Calu3 (cell line): ENCODE data around the gene TMC8. TPM values are rescaled to one million over a fixed set of nuclear protein-coding genes. Genes with fewer than 3 reads are reported as not detected.

Experiments used
- BruUV-seq: library from RNA; stranded (reverse); fragments of 400-500 nt; replicated peaks from 2 replicates; lab custom pipeline; 2021; lab: Mats Ljungman, UMichigan
- CTCF ChIA-PET: fragments of 300-600 bp; sonication (Branson Sonifier 250); formaldehyde crosslinking; loops from one replicate; lab custom pipeline; 2022; ENCODE audit warnings: antibody characterized with exemption; lab: Charles Lee
- DNase-seq: peaks from one replicate; pipeline ENCODE4 v3.0.0; 2022
- H3K27ac Mint-ChIP-seq: one replicate; pipeline ENCODE4 v1.8.0; 2022; ENCODE audit warnings: mixed read lengths; ENCODE audit not compliant: unreplicated experiment
- H3K27me3 Mint-ChIP-seq: one replicate; pipeline ENCODE4 v1.8.0; 2022; ENCODE audit warnings: mixed read lengths; ENCODE audit not compliant: unreplicated experiment
- H3K36me3 Mint-ChIP-seq: one replicate; pipeline ENCODE4 v1.8.0; 2022; ENCODE audit warnings: mild to moderate bottlenecking, moderate library complexity, mixed read lengths; ENCODE audit not compliant: insufficient read depth, unreplicated experiment
- H3K4me1 Mint-ChIP-seq: one replicate; pipeline ENCODE4 v1.8.0; 2022; ENCODE audit warnings: mild to moderate bottlenecking, low read depth, mixed read lengths; ENCODE audit not compliant: unreplicated experiment
- H3K4me3 Mint-ChIP-seq: one replicate; pipeline ENCODE4 v1.8.0; 2022; ENCODE audit warnings: mild to moderate bottlenecking, low read depth, moderate library complexity, mixed read lengths; ENCODE audit not compliant: unreplicated experiment
- H3K9me3 Mint-ChIP-seq: one replicate; pipeline ENCODE4 v1.8.0; 2022; ENCODE audit warnings: low read depth, mixed read lengths; ENCODE audit not compliant: unreplicated experiment
- CTCF ChIP-seq: fragments of 200-600 bp; IDR thresholded peaks from one replicate; pipeline ENCODE4 v1.8.0; 2022; ENCODE audit warnings: antibody characterized with exemption; ENCODE audit not compliant: unreplicated experiment
- intact Hi-C: fragments of 100-400 bp; cut with micrococcal nuclease; formaldehyde crosslinking; loops from one replicate; pipeline ENCODE4 v1.10.0; 2022; ENCODE audit not compliant: unreplicated experiment
- total RNA-seq: library from RNA; stranded (reverse); gene quantifications from 2 replicates; pipeline ENCODE4 v1.2.3, GENCODE V29; 2022

TMC8 gene
- total RNA-seq, 1 experiment from 2014 or later, result 1.1 TPM

GRCh38 chr17:78179372-78179771, 48.8 kb downstream of the TMC8 start:
- Mint-ChIP-seq H3K4me1 (peaks cover 20% of the 10 kb centered on the region), H3K27me3 (no peaks in the 10 kb centered on the region), H3K4me3 (no peak overlapping the region), H3K27ac (no peak overlapping the region), H3K36me3 (peaks cover 57% of the 10 kb centered on the region), H3K9me3 (no peaks in the 10 kb centered on the region)
- CTCF ChIA-PET, result no interaction called here
- DNase-seq, result no peak
- no peak for TF ChIP-seq CTCF
- BruUV-seq, result no TSS peak
- intact Hi-C loops, result no loop called here

GRCh38 chr17:78180083-78180482, 49.5 kb downstream of the TMC8 start:
- DNase-seq, result no peak
- TF ChIP-seq CTCF, result no peak
- no peak overlapping the region for H3K27ac Mint-ChIP-seq
- BruUV-seq, result no TSS peak
- H3K4me3 Mint-ChIP-seq, result no peak overlapping the region
- H3K36me3 Mint-ChIP-seq, result peaks cover 50% of the 10 kb centered on the region
- no peaks in the 10 kb centered on the region for H3K27me3 Mint-ChIP-seq
- peaks cover 20% of the 10 kb centered on the region for H3K4me1 Mint-ChIP-seq
- CTCF ChIA-PET, result no interaction called here
- intact Hi-C loops, result no loop called here
- H3K9me3 Mint-ChIP-seq, result no peaks in the 10 kb centered on the region

GRCh38 chr17:78180508-78180907, 49.9 kb downstream of the TMC8 start:
- Mint-ChIP-seq H3K36me3 (peaks cover 46% of the 10 kb centered on the region), H3K4me1 (peaks cover 21% of the 10 kb centered on the region), H3K27ac (no peak overlapping the region), H3K9me3 (no peaks in the 10 kb centered on the region), H3K27me3 (no peaks in the 10 kb centered on the region), H3K4me3 (no peak overlapping the region)
- CTCF ChIA-PET, result no interaction called here
- no peak for DNase-seq
- TF ChIP-seq CTCF, result no peak
- intact Hi-C loops, result no loop called here
- BruUV-seq, result no TSS peak

DNA sequence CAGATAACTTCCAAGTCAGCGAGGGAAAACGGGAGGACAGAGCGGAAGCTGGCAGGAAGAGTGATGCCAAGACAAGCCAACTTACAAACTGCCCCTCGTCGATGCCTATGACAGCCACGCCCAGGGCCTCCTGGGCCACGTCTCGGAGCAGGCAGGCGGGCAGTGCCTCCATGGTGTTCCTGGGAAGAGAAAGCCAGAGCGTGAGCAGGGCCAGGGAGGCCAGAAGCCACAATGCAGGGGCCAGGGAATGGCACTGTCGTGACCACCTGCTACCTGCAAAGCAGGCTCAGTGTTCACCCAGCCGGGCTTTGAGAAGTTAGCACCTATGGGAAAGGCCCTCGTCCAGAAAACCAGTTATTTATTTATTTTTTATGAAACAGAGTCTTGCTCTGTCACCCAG, 51.9 kb downstream of the TMC8 start:
- no TSS peak for BruUV-seq
- peaks cover 16% of the 10 kb centered on the region for H3K4me1 Mint-ChIP-seq
- no peak for TF ChIP-seq CTCF
- H3K27ac Mint-ChIP-seq, result no peak overlapping the region
- DNase-seq, result no peak
- no peaks in the 10 kb centered on the region for H3K27me3 Mint-ChIP-seq
- intact Hi-C loops, result no loop called here
- CTCF ChIA-PET, result interaction anchor here (0.7 to 1.1 kb wide), 2 partner anchors 18 to 51 kb away, joined by 3 read pairs; no protein-coding TSS in a partner anchor
- no peaks in the 10 kb centered on the region for H3K9me3 Mint-ChIP-seq
- no peak overlapping the region for H3K4me3 Mint-ChIP-seq
- H3K36me3 Mint-ChIP-seq, result peaks cover 57% of the 10 kb centered on the region
